Breast epithelium (tissue), 4 donors: Measurements from ENCODE around the gene NCOR2. TPM values are rescaled to one million over a fixed set of nuclear protein-coding genes. Genes with fewer than 3 reads are reported as not detected.

Source experiments
- DNase-seq, 2 donors: peaks; one replicate each; pipeline ENCODE4 v3.0.0-alpha.2; 2019; ENCODE audit warnings: low spot score in 2 of 2
- H3K27ac ChIP-seq, 2 donors: fragments of 200-600 bp; sonication (generic) in 1 of 2; one replicate each; pipeline ENCODE4 v1.5.1; 2016 to 2019; ENCODE audit warnings: mild to moderate bottlenecking in 1 of 2
- H3K27me3 ChIP-seq, 2 donors: fragments of 200-600 bp; sonication (generic) in 1 of 2; one replicate each; pipeline versions ENCODE4 v1.5.1 to v1.6.0; 2017 to 2019; ENCODE audit warnings: control low read depth in 1 of 2, mild to moderate bottlenecking in 1 of 2
- H3K36me3 ChIP-seq: fragments of 200-600 bp; one replicate; pipeline ENCODE4 v1.5.1; 2019
- H3K4me1 ChIP-seq, 2 donors: fragments of 200-600 bp; sonication (generic); one replicate each; pipeline ENCODE4 v1.5.1; 2016 to 2019; ENCODE audit warnings: control low read depth in 1 of 2
- H3K4me3 ChIP-seq, 3 donors: fragments of 200-600 bp; sonication (generic); 1 replicate in 2 of 3; 2 replicates in 1 of 3; pipeline ENCODE4 v1.5.1; 2016 to 2019; ENCODE audit warnings: mild to moderate bottlenecking in 3 of 3, moderate library complexity in 2 of 3
- H3K9me3 ChIP-seq, 2 donors: fragments of 200-600 bp; sonication (generic) in 1 of 2; one replicate each; pipeline ENCODE4 v1.5.1; 2016 to 2019; ENCODE audit warnings: control low read depth in 1 of 2
- CTCF ChIP-seq, 3 donors: fragments of 450-650 bp; IDR thresholded peaks; one replicate each; pipeline ENCODE4 v1.5.1; 2016 to 2017; ENCODE audit warnings: antibody characterized with exemption in 3 of 3, mild to moderate bottlenecking in 3 of 3, moderate library complexity in 3 of 3
- POLR2A ChIP-seq: fragments of 450-650 bp; IDR thresholded peaks from one replicate; pipeline ENCODE4 v1.6.1; 2016; ENCODE audit warnings: antibody characterized with exemption, mild to moderate bottlenecking, moderate library complexity
- POLR2AphosphoS5 ChIP-seq, 3 donors: sonication (generic); formaldehyde crosslinking; IDR thresholded peaks; one replicate each; pipeline ENCODE4 v1.6.1; 2017; ENCODE audit warnings: antibody characterized with exemption in 3 of 3
- intact Hi-C: fragments of 100-400 bp; cut with DNase I; formaldehyde crosslinking; loops from one replicate; pipeline ENCODE4 v1.15.1; 2023; ENCODE audit warnings: low total_unique reads
- total RNA-seq, 3 donors: library from RNA; depleted of rRNA; stranded (reverse); fragments of >200 nt; gene quantifications; one replicate each; pipeline ENCODE4 v1.1.0, GENCODE V29; 2016

NCOR2 gene
- total RNA-seq, 3 donors from 2014 or later = 58.4 to 83.9 (median 71.7) TPM

GRCh38 chr12:124562018-124562795 lies 5.2 kb downstream of the NCOR2 start:
- intact Hi-C loops = no loop called here
- no peak for DNase-seq
- H3K9me3 ChIP-seq = no peaks in the 10 kb centered on the region
- peak overlapping the region in 1 of 2 donors; percentile 21 for H3K27ac ChIP-seq
- no peaks in the 10 kb centered on the region for H3K27me3 ChIP-seq
- H3K4me3 ChIP-seq = no peak overlapping the region
- no peaks in the 10 kb centered on the region for H3K36me3 ChIP-seq
- H3K4me1 ChIP-seq = peaks cover 0 to 4% of the 10 kb centered on the region in 2 donors
- TF ChIP-seq CTCF (IDR thresholded peaks at IDR 0.05) (no peak), POLR2AphosphoS5 (IDR thresholded peaks at IDR 0.05) (no peak), POLR2A (no peak)

- H3K27me3 ChIP-seq = no peaks in the 10 kb centered on the region
- H3K36me3 ChIP-seq = no peaks in the 10 kb centered on the region
- intact Hi-C loops = no loop called here
- H3K4me3 ChIP-seq = no peak overlapping the region
- no peak overlapping the region for H3K27ac ChIP-seq
- H3K9me3 ChIP-seq = no peaks in the 10 kb centered on the region
- H3K4me1 ChIP-seq = peaks cover 0 to 4% of the 10 kb centered on the region in 2 donors
- DNase-seq = no peak
- TF ChIP-seq CTCF (IDR thresholded peaks at IDR 0.05) (no peak), POLR2A (no peak), POLR2AphosphoS5 (IDR thresholded peaks at IDR 0.05) (no peak)
Measured at GRCh38 chr12:124561231-124561630, 6.2 kb downstream of the NCOR2 start.

- Histone ChIP-seq H3K27ac (no peak overlapping the region), H3K4me1 (peaks cover 0 to 10% of the 10 kb centered on the region in 2 donors), H3K27me3 (no peaks in the 10 kb centered on the region), H3K9me3 (no peaks in the 10 kb centered on the region), H3K4me3 (no peak overlapping the region), H3K36me3 (no peaks in the 10 kb centered on the region)
- intact Hi-C loops = no loop called here
- TF ChIP-seq POLR2AphosphoS5 (IDR thresholded peaks at IDR 0.05) (no peak), CTCF (IDR thresholded peaks at IDR 0.05) (no peak), POLR2A (no peak)
- no peak for DNase-seq
Measured at GRCh38 chr12:124560146-124560890, 7.1 kb downstream of the NCOR2 start.

GRCh38 chr12:124559182-124560017 lies 8.0 kb downstream of the NCOR2 start:
- intact Hi-C loops = no loop called here
- Histone ChIP-seq H3K4me3 (no peak overlapping the region), H3K36me3 (no peaks in the 10 kb centered on the region), H3K27me3 (no peaks in the 10 kb centered on the region), H3K4me1 (peaks cover 4 to 16% of the 10 kb centered on the region in 2 donors), H3K27ac (no peak overlapping the region), H3K9me3 (no peaks in the 10 kb centered on the region)
- no peak for DNase-seq
- no peak for TF ChIP-seq POLR2A
- TF ChIP-seq POLR2AphosphoS5 (IDR thresholded peaks at IDR 0.05) = no peak
- TF ChIP-seq CTCF (IDR thresholded peaks at IDR 0.05) = no peak
